Ovary (tissue), 10 donors: ENCODE results near the gene OR3A1. TPM values are rescaled to one million over a fixed set of nuclear protein-coding genes. Genes with fewer than 3 reads are reported as not detected.
"Not testable (repeated sequence)": the region's sequence is repeated elsewhere in the genome, so short reads cannot be mapped to it uniquely, and the experiment has no call there.

Experiments
- DNase-seq, 5 donors: peaks; one replicate each; pipeline ENCODE4 v3.0.0-alpha.2; 2019 to 2020
- H3K27ac ChIP-seq, 2 donors: fragments of 200-600 bp; one replicate each; pipeline versions ENCODE4 v1.5.1 to v1.8.0; 2019 to 2022
- H3K27me3 ChIP-seq: fragments of 200-600 bp; one replicate; pipeline ENCODE4 v1.8.0; 2022
- H3K36me3 ChIP-seq: fragments of 200-600 bp; sonication (generic); one replicate; pipeline ENCODE4 v1.5.1; 2019
- H3K4me1 ChIP-seq: one replicate; pipeline ENCODE4 v1.8.1; 2013; ENCODE audit warnings: mild to moderate bottlenecking, moderate library complexity; ENCODE audit not compliant: insufficient read depth
- H3K4me3 ChIP-seq: fragments of 200-600 bp; sonication (generic); one replicate; pipeline ENCODE4 v1.5.1; 2017
- H3K9me3 ChIP-seq, 2 donors: fragments of 200-600 bp in 1 of 2; sonication (generic) in 1 of 2; one replicate each; pipeline versions ENCODE4 v1.5.1 to v1.8.1; 2013 to 2019; ENCODE audit warnings: mild to moderate bottlenecking in 1 of 2, moderate library complexity in 1 of 2
- EP300 ChIP-seq: sonication (generic); formaldehyde crosslinking; IDR thresholded peaks from one replicate; pipeline ENCODE4 v1.6.1; 2017; ENCODE audit warnings: antibody characterized with exemption
- POLR2A ChIP-seq: fragments of 450-650 bp; IDR thresholded peaks from one replicate; pipeline ENCODE4 v1.6.1; 2017; ENCODE audit warnings: antibody characterized with exemption, mild to moderate bottlenecking, moderate library complexity
- WGBS, 3 donors: extraction: QIAGEN DNeasy Blood & Tissue Kit in 1 of 3; methylation state at CpG; one replicate each; pipeline versions ENCODE4 v1.1.5 to v1.1.7; 2013 to 2017; 5-methylcytosine and 5-hydroxymethylcytosine counted together
- intact Hi-C, 4 donors: fragments of 100-400 bp; cut with DNase I; formaldehyde crosslinking; loops; one replicate each; pipeline versions ENCODE4 v1.11.0 to v1.15.1; 2022 to 2023
- long read RNA-seq, 3 donors: library from polyadenylated mRNA in 2 of 3; unstranded in 2 of 3; transcript quantifications; one replicate each; pipeline ENCODE4 v2.0.0 and lab custom pipeline, GENCODE V29; 2021 to 2026
- polyA plus RNA-seq, 2 donors: library from polyadenylated mRNA; stranded (reverse); fragments of 200-250 nt in 1 of 2; fragments of 350-450 nt in 1 of 2; fragmentation: Illumina TruSeq in 1 of 2; extraction: RNeasy Lipid Tissue Mini Kit (QIAGEN cat#74804) in 1 of 2; gene quantifications; one replicate each; pipeline ENCODE4 v1.2.3, GENCODE V29; 2013 to 2014
- total RNA-seq, 7 donors: library from RNA; depleted of rRNA in 2 of 7; stranded (reverse); fragments of >200 nt in 2 of 7; fragmentation: NEBNext Ultra II Directional in 3 of 7; extraction: Animal tissue kit (Norgen Biotek cat#: 25700) in 3 of 7; gene quantifications; one replicate each; pipeline versions ENCODE4 v1.1.0 to v1.2.4, GENCODE V29; 2016 to 2023
- TF ChIP-seq, protein P1 (sequence below), 3 donors: fragments of 450-650 bp in 2 of 3; fragments of 200-600 bp in 1 of 3; IDR thresholded peaks; one replicate each; pipeline versions ENCODE4 v1.5.1 to v1.8.0; 2016 to 2022; ENCODE audit warnings: antibody characterized with exemption in 3 of 3, mild to moderate bottlenecking in 1 of 3
- donor health status: DM: no; HTN: no; CAD: no; lungs with moderate emphysema.
- donor health status: DM: no; HTN: no; CAD: no.
- donor health status: Bipolar disorder and iron deficiency.
- donor health status: DM: yes; HTN: yes; CAD: no.
- donor health status: DM: no; HTN: no; CAD: no.
- donor health status: DM: yes; HTN: yes; CAD: no.

OR3A1 gene, protein sequence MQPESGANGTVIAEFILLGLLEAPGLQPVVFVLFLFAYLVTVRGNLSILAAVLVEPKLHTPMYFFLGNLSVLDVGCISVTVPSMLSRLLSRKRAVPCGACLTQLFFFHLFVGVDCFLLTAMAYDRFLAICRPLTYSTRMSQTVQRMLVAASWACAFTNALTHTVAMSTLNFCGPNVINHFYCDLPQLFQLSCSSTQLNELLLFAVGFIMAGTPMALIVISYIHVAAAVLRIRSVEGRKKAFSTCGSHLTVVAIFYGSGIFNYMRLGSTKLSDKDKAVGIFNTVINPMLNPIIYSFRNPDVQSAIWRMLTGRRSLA
- under 1 TPM in 3 of 7 donors, not detected in 4; 0.20 to 0.37 (median 0.35) TPM for total RNA-seq
- under 1 TPM in 1 of 2 donors, not detected in 1; 0.21 TPM for polyA plus RNA-seq
- long read RNA-seq, donor 1, result 0 reads
- long read RNA-seq, donor 2, partial matches to known transcripts, result 0 of 2 reads
- long read RNA-seq, donor 2, other reads (novel, unspliced or antisense), result 0 of 2 reads
- long read RNA-seq, donor 3, result 0 reads

DNA sequence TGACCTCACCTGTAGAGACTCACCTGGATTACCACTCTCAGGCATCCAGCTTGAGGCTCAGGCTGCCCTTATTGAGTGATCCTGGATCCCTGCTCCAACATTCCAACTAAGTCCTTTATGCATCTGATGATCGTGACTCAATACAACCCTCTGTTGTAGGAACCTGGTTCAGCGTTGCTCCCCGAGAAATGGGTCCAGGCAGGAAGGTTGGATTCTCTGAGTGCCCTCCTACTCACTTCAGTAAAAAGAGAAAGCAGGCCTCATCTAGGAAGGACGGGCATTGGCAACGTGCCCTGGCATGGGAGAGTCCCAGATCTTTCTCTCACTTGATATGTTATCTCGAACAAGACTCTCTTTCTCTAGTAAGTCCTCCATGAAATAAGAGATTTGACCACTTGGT, at the start of gene OR3A1:
Gene OR3A1 (minus strand): TSS at position 101 of the 400 bp plus-strand sequence. CDS start 5,778 bp downstream, outside the sequence.
- no peak for DNase-seq
- no peaks in the 10 kb centered on the region for H3K9me3 ChIP-seq
- H3K27ac ChIP-seq, result no peak within 1 kb of the TSS
- intact Hi-C loops, result no loop called here
- TF ChIP-seq POLR2A (no peak), EP300 (no peak)
- TF ChIP-seq, protein P1, sequence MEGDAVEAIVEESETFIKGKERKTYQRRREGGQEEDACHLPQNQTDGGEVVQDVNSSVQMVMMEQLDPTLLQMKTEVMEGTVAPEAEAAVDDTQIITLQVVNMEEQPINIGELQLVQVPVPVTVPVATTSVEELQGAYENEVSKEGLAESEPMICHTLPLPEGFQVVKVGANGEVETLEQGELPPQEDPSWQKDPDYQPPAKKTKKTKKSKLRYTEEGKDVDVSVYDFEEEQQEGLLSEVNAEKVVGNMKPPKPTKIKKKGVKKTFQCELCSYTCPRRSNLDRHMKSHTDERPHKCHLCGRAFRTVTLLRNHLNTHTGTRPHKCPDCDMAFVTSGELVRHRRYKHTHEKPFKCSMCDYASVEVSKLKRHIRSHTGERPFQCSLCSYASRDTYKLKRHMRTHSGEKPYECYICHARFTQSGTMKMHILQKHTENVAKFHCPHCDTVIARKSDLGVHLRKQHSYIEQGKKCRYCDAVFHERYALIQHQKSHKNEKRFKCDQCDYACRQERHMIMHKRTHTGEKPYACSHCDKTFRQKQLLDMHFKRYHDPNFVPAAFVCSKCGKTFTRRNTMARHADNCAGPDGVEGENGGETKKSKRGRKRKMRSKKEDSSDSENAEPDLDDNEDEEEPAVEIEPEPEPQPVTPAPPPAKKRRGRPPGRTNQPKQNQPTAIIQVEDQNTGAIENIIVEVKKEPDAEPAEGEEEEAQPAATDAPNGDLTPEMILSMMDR (IDR thresholded peaks at IDR 0.05), result no peak
- H3K27me3 ChIP-seq, result no peaks in the 10 kb centered on the region
- 80 to 85% (median 83%) methylated on average over 6 of the region's 6 CpGs for WGBS, 3 donors
- no peaks in the 10 kb centered on the region for H3K4me1 ChIP-seq
- H3K36me3 ChIP-seq, result no peaks in the 10 kb centered on the region
- H3K4me3 ChIP-seq, result no peak within 1 kb of the TSS

DNA sequence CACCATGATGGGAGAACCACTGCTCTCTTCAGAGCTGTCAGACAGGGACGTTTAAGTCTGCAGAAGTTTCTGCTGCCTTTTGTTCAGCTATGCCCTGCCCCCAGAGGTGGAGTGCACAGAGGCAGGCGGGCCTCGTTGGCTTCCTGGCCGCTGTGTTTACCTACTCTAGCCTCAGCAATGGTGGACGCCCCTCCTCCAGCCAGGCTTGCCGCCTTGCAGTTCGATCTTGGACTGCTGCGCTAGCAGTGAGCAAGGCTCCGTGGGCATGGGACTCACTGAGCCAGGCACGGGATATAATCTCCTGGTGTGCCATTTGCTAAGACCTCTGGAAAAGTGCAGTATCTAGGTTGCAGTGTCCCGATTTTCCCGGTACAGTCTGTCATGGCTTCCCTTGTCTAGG, 44.6 kb upstream of the OR3A1 start:
- WGBS, 3 donors, result 88 to 90% (median 88%) methylated on average over 12 of the region's 12 CpGs
- H3K4me1 ChIP-seq, H3K27me3 ChIP-seq, DNase-seq, intact Hi-C loops, H3K4me3 ChIP-seq, H3K27ac ChIP-seq, H3K9me3 ChIP-seq, H3K36me3 ChIP-seq: not testable (repeated sequence)

DNA sequence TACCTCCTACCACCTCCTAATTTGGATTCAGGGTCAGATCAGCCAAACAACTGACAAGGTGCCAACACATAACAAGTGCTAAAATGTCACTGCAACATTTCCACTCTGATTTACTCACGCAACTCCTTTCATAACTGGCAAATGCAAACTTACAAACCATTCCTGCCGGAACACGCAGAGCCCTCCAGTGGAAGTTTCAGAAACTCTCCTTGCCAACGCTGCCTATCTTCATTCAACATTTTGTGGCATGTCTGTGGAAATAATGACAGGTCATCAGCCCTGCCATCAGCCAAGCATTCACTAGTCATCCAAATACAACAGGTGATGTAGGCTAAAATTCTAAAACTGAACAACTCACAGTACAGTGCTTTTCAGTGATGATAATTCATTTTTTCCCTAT, 37.7 kb upstream of the OR3A1 start:
- Histone ChIP-seq H3K9me3 (no peaks in the 10 kb centered on the region), H3K36me3 (no peaks in the 10 kb centered on the region), H3K27me3 (no peaks in the 10 kb centered on the region), H3K4me3 (no peak overlapping the region), H3K27ac (no peak overlapping the region), H3K4me1 (no peaks in the 10 kb centered on the region)
- TF ChIP-seq, protein P1 (IDR thresholded peaks at IDR 0.05), result no peak
- TF ChIP-seq EP300 (no peak), POLR2A (no peak)
- WGBS, 3 donors, result 59 to 72% (median 60%) methylated on average over 4 of the region's 4 CpGs
- DNase-seq, result no peak
- intact Hi-C loops, result no loop called here

DNA sequence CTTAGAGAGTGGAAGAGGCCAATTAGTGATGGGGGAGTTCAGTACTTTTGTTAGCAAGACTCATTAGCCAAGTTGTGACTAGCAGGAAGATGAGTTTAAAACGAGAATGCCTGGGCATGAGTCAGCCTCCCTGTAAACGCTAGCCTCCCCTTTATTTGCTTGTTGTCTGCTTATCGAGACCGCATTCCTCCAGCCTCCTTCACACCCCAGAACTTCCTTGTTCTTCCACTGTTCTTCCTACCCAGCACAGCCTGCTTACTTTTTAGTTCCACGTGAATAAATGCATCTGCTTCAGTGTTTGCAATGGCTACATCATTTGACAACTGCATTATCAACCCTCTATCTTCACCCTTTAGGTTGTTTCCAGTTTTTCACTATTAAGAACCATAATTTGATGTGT, 20.2 kb upstream of the OR3A1 start:
- intact Hi-C loops, result no loop called here
- H3K27ac ChIP-seq, result no peak overlapping the region

More for the DNA sequence above, 20.2 kb upstream of the OR3A1 start:
- H3K4me1 ChIP-seq, result no peaks in the 10 kb centered on the region
- H3K36me3 ChIP-seq, result no peaks in the 10 kb centered on the region
- 57 to 73% (median 64%) methylated on average over 5 of the region's 5 CpGs for WGBS, 3 donors
- no peak for DNase-seq
- no peaks in the 10 kb centered on the region for H3K9me3 ChIP-seq
- H3K4me3 ChIP-seq, result no peak overlapping the region
- no peaks in the 10 kb centered on the region for H3K27me3 ChIP-seq
- TF ChIP-seq POLR2A, result no peak
- no peak for TF ChIP-seq EP300
- TF ChIP-seq, protein P1 (IDR thresholded peaks at IDR 0.05), result no peak
